Neural cell (in vitro differentiated cells): ENCODE results near the gene SLC12A7. TPM values are rescaled to one million over a fixed set of nuclear protein-coding genes. Genes with fewer than 3 reads are reported as not detected.

ENCODE experiments used
- H2AFZ ChIP-seq: fragments of 200-600, 300-800 bp; sonication (generic), shearing (Covaris generic); 2 replicates; pipeline ENCODE4 v1.6.0; 2014; ENCODE audit warnings: low read depth, mild to moderate bottlenecking, antibody characterized with exemption, low read length, moderate library complexity
- H3F3A ChIP-seq: fragments of 200-600 bp; shearing (Covaris generic); 2 replicates; pipeline ENCODE4 v1.6.1; 2016; ENCODE audit warnings: mild to moderate bottlenecking, moderate library complexity, mixed read lengths, antibody characterized with exemption, low read length; ENCODE audit not compliant: insufficient read depth, poor library complexity, severe bottlenecking
- H3K27ac ChIP-seq: fragments of 200-600, 300-800 bp; sonication (generic), shearing (Covaris generic); 2 replicates; pipeline ENCODE4 v1.5.1; 2014; ENCODE audit warnings: mild to moderate bottlenecking, low read length, moderate library complexity
- H3K27me3 ChIP-seq: fragments of 300-800, 200-600 bp; sonication (generic), shearing (Covaris generic); 2 replicates; pipeline ENCODE4 v1.6.0; 2014; ENCODE audit warnings: mild to moderate bottlenecking, low read depth, low read length, moderate library complexity; ENCODE audit not compliant: insufficient read depth
- H3K36me3 ChIP-seq: fragments of 300-800, 200-600 bp; sonication (generic), shearing (Covaris generic); 2 replicates; pipeline ENCODE4 v1.5.1; 2014; ENCODE audit warnings: mild to moderate bottlenecking, antibody characterized with exemption, low read length, moderate library complexity; ENCODE audit not compliant: insufficient read depth
- H3K4me2 ChIP-seq: fragments of 300-800, 200-600 bp; sonication (generic), shearing (Covaris generic); 2 replicates; pipeline ENCODE4 v1.6.0; 2014; ENCODE audit warnings: mild to moderate bottlenecking, low read length
- H3K4me3 ChIP-seq: fragments of 300-800, 200-600 bp; sonication (generic), shearing (Covaris generic); 2 replicates; pipeline ENCODE4 v1.5.1; 2014; ENCODE audit warnings: mild to moderate bottlenecking, low read length, moderate library complexity
- H3K79me2 ChIP-seq: fragments of 200-600 bp; shearing (Covaris generic); replicated peaks from 2 replicates; pipeline ENCODE4 v1.6.0; 2014; ENCODE audit warnings: mild to moderate bottlenecking, low read length, moderate library complexity; ENCODE audit not compliant: insufficient read depth
- H3K9ac ChIP-seq: fragments of 300-800, 200-600 bp; sonication (generic), shearing (Covaris generic); 2 replicates; pipeline ENCODE4 v1.6.1; 2016; ENCODE audit warnings: mild to moderate bottlenecking, low read length, mixed read lengths
- H3K9me2 ChIP-seq: fragments of 200-600 bp; shearing (Covaris generic); 2 replicates; pipeline ENCODE4 v1.6.1; 2016; ENCODE audit warnings: mild to moderate bottlenecking, low read length, mixed read lengths; ENCODE audit not compliant: insufficient read depth
- H3K9me3 ChIP-seq: fragments of 200-600, 300-800 bp; sonication (generic), shearing (Covaris generic); 2 replicates; pipeline ENCODE4 v1.6.1; 2016; ENCODE audit warnings: mild to moderate bottlenecking, mixed run types, low read length, moderate library complexity, mixed read lengths
- H4K20me1 ChIP-seq: fragments of 200-600 bp; shearing (Covaris generic); 2 replicates; pipeline ENCODE4 v1.6.1; 2016; ENCODE audit warnings: mild to moderate bottlenecking, mixed run types; ENCODE audit not compliant: insufficient read depth
- EP300 ChIP-seq: fragments of 450-650 bp; conservative IDR thresholded peaks from 2 replicates; pipeline ENCODE4 v1.6.1; 2014; ENCODE audit warnings: antibody characterized with exemption, mild to moderate bottlenecking, moderate library complexity; ENCODE audit not compliant: poor library complexity, severe bottlenecking
- EZH2 ChIP-seq: fragments of 200-600, 300-800 bp; shearing (Covaris generic), sonication (generic); IDR thresholded peaks from 2 replicates; pipeline ENCODE4 v1.6.1; 2014; ENCODE audit warnings: antibody characterized with exemption, low read length, borderline replicate concordance, mild to moderate bottlenecking; ENCODE audit not compliant: insufficient read depth, poor library complexity, severe bottlenecking
- MXI1 ChIP-seq: fragments of 450-650 bp; conservative IDR thresholded peaks from 2 replicates; pipeline ENCODE4 v1.6.1; 2014; ENCODE audit warnings: antibody characterized with exemption, mild to moderate bottlenecking; ENCODE audit not compliant: poor library complexity, severe bottlenecking
- POLR2AphosphoS5 ChIP-seq: IDR thresholded peaks from 2 replicates; pipeline ENCODE4 v1.6.1; 2012
- RAD21 ChIP-seq: fragments of 450-650 bp; conservative IDR thresholded peaks from 2 replicates; pipeline ENCODE4 v1.6.1; 2014; ENCODE audit warnings: antibody characterized with exemption, mild to moderate bottlenecking, moderate library complexity
- SMC3 ChIP-seq: fragments of 450-650 bp; conservative IDR thresholded peaks from 2 replicates; pipeline ENCODE4 v1.6.1; 2014; ENCODE audit warnings: antibody characterized with exemption, mild to moderate bottlenecking, moderate library complexity; ENCODE audit not compliant: poor library complexity
- TAF1 ChIP-seq: IDR thresholded peaks from 2 replicates; pipeline ENCODE4 v1.6.1; 2012; ENCODE audit warnings: low read depth
- polyA plus RNA-seq: library from polyadenylated mRNA; depleted of rRNA; stranded (reverse); fragments of >200 nt; gene quantifications from 2 replicates; pipeline ENCODE4 v1.2.3, GENCODE V29; 2014
- TF ChIP-seq, protein P1 (sequence below): IDR thresholded peaks from 2 replicates; pipeline ENCODE4 v1.6.1; 2012; ENCODE audit warnings: borderline replicate concordance
- TF ChIP-seq, protein P2 (sequence below): fragments of 450-650 bp; IDR thresholded peaks from 2 replicates; pipeline ENCODE4 v1.5.1; 2014; ENCODE audit warnings: antibody characterized with exemption, mild to moderate bottlenecking, moderate library complexity; ENCODE audit not compliant: poor library complexity, severe bottlenecking

The SLC12A7 gene
- polyA plus RNA-seq, 1 donor from 2014 or later, result 4.5 TPM

GRCh38 chr5:1100664-1101574 lies 10.9 kb downstream of the SLC12A7 start:
- Histone ChIP-seq H3F3A (no peaks in the 10 kb centered on the region), H3K9ac (no peak overlapping the region), H3K4me2 (no peak overlapping the region), H4K20me1 (no peaks in the 10 kb centered on the region), H3K27ac (no peak overlapping the region), H3K36me3 (no peaks in the 10 kb centered on the region), H3K9me2 (no peaks in the 10 kb centered on the region), H3K9me3 (no peaks in the 10 kb centered on the region), H3K4me3 (no peak overlapping the region), H3K79me2 (peaks cover 3% of the 10 kb centered on the region), H2AFZ (no peak overlapping the region), H3K27me3 (no peaks in the 10 kb centered on the region)
- TF ChIP-seq MXI1, result no peak
- TF ChIP-seq, protein P1, sequence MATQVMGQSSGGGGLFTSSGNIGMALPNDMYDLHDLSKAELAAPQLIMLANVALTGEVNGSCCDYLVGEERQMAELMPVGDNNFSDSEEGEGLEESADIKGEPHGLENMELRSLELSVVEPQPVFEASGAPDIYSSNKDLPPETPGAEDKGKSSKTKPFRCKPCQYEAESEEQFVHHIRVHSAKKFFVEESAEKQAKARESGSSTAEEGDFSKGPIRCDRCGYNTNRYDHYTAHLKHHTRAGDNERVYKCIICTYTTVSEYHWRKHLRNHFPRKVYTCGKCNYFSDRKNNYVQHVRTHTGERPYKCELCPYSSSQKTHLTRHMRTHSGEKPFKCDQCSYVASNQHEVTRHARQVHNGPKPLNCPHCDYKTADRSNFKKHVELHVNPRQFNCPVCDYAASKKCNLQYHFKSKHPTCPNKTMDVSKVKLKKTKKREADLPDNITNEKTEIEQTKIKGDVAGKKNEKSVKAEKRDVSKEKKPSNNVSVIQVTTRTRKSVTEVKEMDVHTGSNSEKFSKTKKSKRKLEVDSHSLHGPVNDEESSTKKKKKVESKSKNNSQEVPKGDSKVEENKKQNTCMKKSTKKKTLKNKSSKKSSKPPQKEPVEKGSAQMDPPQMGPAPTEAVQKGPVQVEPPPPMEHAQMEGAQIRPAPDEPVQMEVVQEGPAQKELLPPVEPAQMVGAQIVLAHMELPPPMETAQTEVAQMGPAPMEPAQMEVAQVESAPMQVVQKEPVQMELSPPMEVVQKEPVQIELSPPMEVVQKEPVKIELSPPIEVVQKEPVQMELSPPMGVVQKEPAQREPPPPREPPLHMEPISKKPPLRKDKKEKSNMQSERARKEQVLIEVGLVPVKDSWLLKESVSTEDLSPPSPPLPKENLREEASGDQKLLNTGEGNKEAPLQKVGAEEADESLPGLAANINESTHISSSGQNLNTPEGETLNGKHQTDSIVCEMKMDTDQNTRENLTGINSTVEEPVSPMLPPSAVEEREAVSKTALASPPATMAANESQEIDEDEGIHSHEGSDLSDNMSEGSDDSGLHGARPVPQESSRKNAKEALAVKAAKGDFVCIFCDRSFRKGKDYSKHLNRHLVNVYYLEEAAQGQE, result no peak
- TF ChIP-seq EP300, result no peak
- no peak for TF ChIP-seq RAD21
- no peak for TF ChIP-seq POLR2AphosphoS5
- TF ChIP-seq TAF1, result no peak
- no peak for TF ChIP-seq SMC3
- TF ChIP-seq, protein P2, sequence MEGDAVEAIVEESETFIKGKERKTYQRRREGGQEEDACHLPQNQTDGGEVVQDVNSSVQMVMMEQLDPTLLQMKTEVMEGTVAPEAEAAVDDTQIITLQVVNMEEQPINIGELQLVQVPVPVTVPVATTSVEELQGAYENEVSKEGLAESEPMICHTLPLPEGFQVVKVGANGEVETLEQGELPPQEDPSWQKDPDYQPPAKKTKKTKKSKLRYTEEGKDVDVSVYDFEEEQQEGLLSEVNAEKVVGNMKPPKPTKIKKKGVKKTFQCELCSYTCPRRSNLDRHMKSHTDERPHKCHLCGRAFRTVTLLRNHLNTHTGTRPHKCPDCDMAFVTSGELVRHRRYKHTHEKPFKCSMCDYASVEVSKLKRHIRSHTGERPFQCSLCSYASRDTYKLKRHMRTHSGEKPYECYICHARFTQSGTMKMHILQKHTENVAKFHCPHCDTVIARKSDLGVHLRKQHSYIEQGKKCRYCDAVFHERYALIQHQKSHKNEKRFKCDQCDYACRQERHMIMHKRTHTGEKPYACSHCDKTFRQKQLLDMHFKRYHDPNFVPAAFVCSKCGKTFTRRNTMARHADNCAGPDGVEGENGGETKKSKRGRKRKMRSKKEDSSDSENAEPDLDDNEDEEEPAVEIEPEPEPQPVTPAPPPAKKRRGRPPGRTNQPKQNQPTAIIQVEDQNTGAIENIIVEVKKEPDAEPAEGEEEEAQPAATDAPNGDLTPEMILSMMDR, result no peak
- TF ChIP-seq EZH2, result no peak

GRCh38 chr5:1099926-1100663 lies 11.8 kb downstream of the SLC12A7 start:
- Histone ChIP-seq H3F3A (no peaks in the 10 kb centered on the region), H3K27ac (no peak overlapping the region), H2AFZ (no peak overlapping the region), H3K36me3 (no peaks in the 10 kb centered on the region), H4K20me1 (no peaks in the 10 kb centered on the region), H3K79me2 (no peaks in the 10 kb centered on the region), H3K9me3 (no peaks in the 10 kb centered on the region), H3K4me3 (no peak overlapping the region), H3K27me3 (no peaks in the 10 kb centered on the region), H3K4me2 (no peak overlapping the region), H3K9me2 (no peaks in the 10 kb centered on the region), H3K9ac (no peak overlapping the region)
- no peak for TF ChIP-seq TAF1
- TF ChIP-seq POLR2AphosphoS5, result no peak
- TF ChIP-seq MXI1, result no peak
- TF ChIP-seq, protein P2, result no peak
- no peak for TF ChIP-seq SMC3
- TF ChIP-seq RAD21, result no peak
- TF ChIP-seq EP300, result no peak
- no peak for TF ChIP-seq EZH2
- TF ChIP-seq, protein P1, result no peak
